ENCODE measurements around the gene C19orf38.

- TF ChIP-seq, protein P1, sequence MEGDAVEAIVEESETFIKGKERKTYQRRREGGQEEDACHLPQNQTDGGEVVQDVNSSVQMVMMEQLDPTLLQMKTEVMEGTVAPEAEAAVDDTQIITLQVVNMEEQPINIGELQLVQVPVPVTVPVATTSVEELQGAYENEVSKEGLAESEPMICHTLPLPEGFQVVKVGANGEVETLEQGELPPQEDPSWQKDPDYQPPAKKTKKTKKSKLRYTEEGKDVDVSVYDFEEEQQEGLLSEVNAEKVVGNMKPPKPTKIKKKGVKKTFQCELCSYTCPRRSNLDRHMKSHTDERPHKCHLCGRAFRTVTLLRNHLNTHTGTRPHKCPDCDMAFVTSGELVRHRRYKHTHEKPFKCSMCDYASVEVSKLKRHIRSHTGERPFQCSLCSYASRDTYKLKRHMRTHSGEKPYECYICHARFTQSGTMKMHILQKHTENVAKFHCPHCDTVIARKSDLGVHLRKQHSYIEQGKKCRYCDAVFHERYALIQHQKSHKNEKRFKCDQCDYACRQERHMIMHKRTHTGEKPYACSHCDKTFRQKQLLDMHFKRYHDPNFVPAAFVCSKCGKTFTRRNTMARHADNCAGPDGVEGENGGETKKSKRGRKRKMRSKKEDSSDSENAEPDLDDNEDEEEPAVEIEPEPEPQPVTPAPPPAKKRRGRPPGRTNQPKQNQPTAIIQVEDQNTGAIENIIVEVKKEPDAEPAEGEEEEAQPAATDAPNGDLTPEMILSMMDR (conservative IDR thresholded peaks at IDR 0.05 in 1 of 2, IDR thresholded peaks at IDR 0.05 in 1 of 2; ENCODE audit: extremely low read depth in 1 of 2, insufficient read depth in 1 of 2, low read depth in 1 of 2, low read length in 2 of 2) = no peak
- TF ChIP-seq EZH2 (IDR thresholded peaks at IDR 0.05; ENCODE audit: borderline replicate concordance, low read length) = no peak
Measured at GRCh38 chr19:10874024-10874423, 25.8 kb downstream of the C19orf38 start.

All from mammary epithelial cell (primary cell).